Adrenal gland (tissue), 12 donors: Measurements from ENCODE around the gene SLC8B1. TPM values are rescaled to one million over a fixed set of nuclear protein-coding genes. Genes with fewer than 3 reads are reported as not detected.

Experiments used
- DNase-seq, 7 donors: peaks; one replicate each; pipeline ENCODE4 v3.0.0-alpha.2; 2019 to 2020
- H3K27ac ChIP-seq, 5 donors: fragments of 200-600 bp; sonication (generic) in 4 of 5; 1 replicate in 3 of 5; 2 replicates in 2 of 5; pipeline versions ENCODE4 v1.5.1 to v1.8.0; 2016 to 2020; ENCODE audit warnings: mild to moderate bottlenecking in 1 of 5
- H3K27me3 ChIP-seq: fragments of 200-600 bp; 2 replicates; pipeline ENCODE4 v1.8.0; 2021
- H3K36me3 ChIP-seq, 2 donors: fragments of 200-600 bp; replicated peaks in 1 of 2; 1 replicate in 1 of 2; 2 replicates in 1 of 2; pipeline versions ENCODE4 v1.5.1 to v1.8.0; 2018 to 2022
- H3K4me1 ChIP-seq, 2 donors: fragments of 200-600 bp; replicated peaks in 1 of 2; 1 replicate in 1 of 2; 2 replicates in 1 of 2; pipeline versions ENCODE4 v1.5.1 to v1.8.0; 2018 to 2021
- H3K4me3 ChIP-seq, 4 donors: fragments of 200-600 bp; sonication (generic) in 3 of 4; one replicate each; pipeline ENCODE4 v1.5.1; 2016 to 2018
- H3K9me3 ChIP-seq, 3 donors: fragments of 200-600 bp; sonication (generic) in 1 of 3; replicated peaks in 1 of 3; 1 replicate in 2 of 3; 2 replicates in 1 of 3; pipeline versions ENCODE4 v1.5.1 to v1.8.0; 2016 to 2021
- POLR2A ChIP-seq, 2 donors: fragments of 450-650 bp; IDR thresholded peaks; one replicate each; pipeline ENCODE4 v1.6.1; 2017; ENCODE audit warnings: antibody characterized with exemption in 2 of 2, mild to moderate bottlenecking in 2 of 2, moderate library complexity in 1 of 2
- WGBS, 4 donors: extraction: QIAGEN DNeasy Blood & Tissue Kit in 2 of 4; methylation state at CpG; one replicate each; pipeline versions ENCODE4 v1.1.5 to v1.1.7; 2013 to 2017; 5-methylcytosine and 5-hydroxymethylcytosine counted together
- intact Hi-C, 2 donors: fragments of 100-400 bp; cut with DNase I; formaldehyde crosslinking; loops; one replicate each; pipeline versions ENCODE4 v1.14.1 to v1.15.0; 2022 to 2023
- polyA plus RNA-seq, 3 donors: library from polyadenylated mRNA; stranded (reverse); fragments of 200-250 nt in 2 of 3; fragments of 350-450 nt in 1 of 3; fragmentation: Illumina TruSeq in 1 of 3; extraction: RNeasy Lipid Tissue Mini Kit (QIAGEN cat#74804) in 1 of 3; gene quantifications; one replicate each; pipeline ENCODE4 v1.2.3, GENCODE V29; 2013 to 2014
- total RNA-seq, 9 donors: library from RNA; depleted of rRNA in 4 of 9; stranded (reverse); fragments of >200 nt in 4 of 9; fragments of 120-200 nt in 1 of 9; fragmentation: NEBNext Ultra II Directional in 1 of 9; extraction: Animal tissue kit (Norgen Biotek cat#: 25700) in 1 of 9; gene quantifications; one replicate each; pipeline versions ENCODE4 v1.1.0 to v1.2.4, GENCODE V29; 2013 to 2023
- TF ChIP-seq, protein P1 (sequence below), 6 experiments: fragments of 450-650 bp in 4 of 6; fragments of 200-600 bp in 2 of 6; sonication (generic) in 1 of 6; IDR thresholded peaks; 1 replicate in 5 of 6; 2 replicates in 1 of 6; pipeline versions ENCODE4 v1.5.1 to v1.8.0; 2016 to 2021; ENCODE audit warnings: antibody characterized with exemption in 6 of 6, mild to moderate bottlenecking in 2 of 6, moderate library complexity in 1 of 6
- donor health status: healthy with polysubstance abuse.
- donor health status: Bipolar disorder and iron deficiency.
- donor health status: DM: yes; HTN: yes; CAD: no.
- donor health status: DM: no; HTN: no; CAD: no.
- donor health status: DM: no; HTN: no; CAD: no.
- donor health status: DM: yes; HTN: yes; CAD: no.

Gene SLC8B1
- total and polyA plus RNA-seq, 12 donors: 67.6 to 288 (median 188) TPM

DNA sequence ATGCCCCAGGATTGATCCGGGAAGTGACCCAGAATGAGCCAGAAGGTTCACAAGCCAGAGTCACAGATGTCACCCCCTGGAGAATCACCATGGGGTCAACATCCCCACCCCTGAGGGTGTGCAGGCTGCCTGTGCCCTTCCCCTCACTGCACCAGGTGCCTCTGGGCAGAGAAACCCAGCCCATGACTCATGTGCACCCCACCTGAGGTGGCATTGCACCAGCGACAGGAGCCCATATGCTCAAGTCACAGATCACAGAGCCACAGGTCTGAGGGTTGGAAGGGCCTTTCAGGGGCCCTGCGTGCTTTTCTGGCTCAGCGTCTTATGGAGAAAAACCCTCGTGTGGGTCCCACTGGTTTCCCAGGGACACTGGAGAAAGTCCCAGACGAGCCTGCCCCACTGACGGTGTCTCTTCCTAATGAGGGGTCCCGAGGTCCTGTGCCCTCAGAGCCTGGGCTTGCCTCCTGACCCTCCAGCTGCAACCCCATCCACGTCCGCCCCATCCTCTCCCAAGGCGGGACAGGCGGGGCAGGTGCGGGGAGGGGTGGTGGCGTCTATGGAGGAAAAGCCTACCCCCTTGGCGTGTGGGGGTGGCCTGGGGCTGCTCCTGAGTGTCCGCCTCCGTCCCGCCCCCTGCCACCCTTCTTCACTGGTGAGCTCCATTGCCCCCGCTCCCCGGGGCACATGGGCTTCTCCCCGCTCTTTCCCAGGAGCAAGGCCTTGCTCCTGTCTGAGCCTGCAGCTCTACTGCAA is 47.6 kb downstream of the SLC8B1 start:
- peak overlapping the region in 1 of 5 donors; percentile 67 for H3K27ac ChIP-seq
- H3K27me3 ChIP-seq: no peaks in the 10 kb centered on the region
- intact Hi-C loops: no loop called here
- no peaks in the 10 kb centered on the region for H3K4me1 ChIP-seq
- no peak for DNase-seq
- H3K9me3 ChIP-seq: no peaks in the 10 kb centered on the region
- no peak overlapping the region for H3K4me3 ChIP-seq
- TF ChIP-seq, protein P1, sequence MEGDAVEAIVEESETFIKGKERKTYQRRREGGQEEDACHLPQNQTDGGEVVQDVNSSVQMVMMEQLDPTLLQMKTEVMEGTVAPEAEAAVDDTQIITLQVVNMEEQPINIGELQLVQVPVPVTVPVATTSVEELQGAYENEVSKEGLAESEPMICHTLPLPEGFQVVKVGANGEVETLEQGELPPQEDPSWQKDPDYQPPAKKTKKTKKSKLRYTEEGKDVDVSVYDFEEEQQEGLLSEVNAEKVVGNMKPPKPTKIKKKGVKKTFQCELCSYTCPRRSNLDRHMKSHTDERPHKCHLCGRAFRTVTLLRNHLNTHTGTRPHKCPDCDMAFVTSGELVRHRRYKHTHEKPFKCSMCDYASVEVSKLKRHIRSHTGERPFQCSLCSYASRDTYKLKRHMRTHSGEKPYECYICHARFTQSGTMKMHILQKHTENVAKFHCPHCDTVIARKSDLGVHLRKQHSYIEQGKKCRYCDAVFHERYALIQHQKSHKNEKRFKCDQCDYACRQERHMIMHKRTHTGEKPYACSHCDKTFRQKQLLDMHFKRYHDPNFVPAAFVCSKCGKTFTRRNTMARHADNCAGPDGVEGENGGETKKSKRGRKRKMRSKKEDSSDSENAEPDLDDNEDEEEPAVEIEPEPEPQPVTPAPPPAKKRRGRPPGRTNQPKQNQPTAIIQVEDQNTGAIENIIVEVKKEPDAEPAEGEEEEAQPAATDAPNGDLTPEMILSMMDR (IDR thresholded peaks at IDR 0.05): no peak
- no peak for TF ChIP-seq POLR2A (IDR thresholded peaks at IDR 0.05)
- 92 to 95% (median 94%) methylated on average over 13 to 21 of the region's 21 CpGs for WGBS, 4 donors
- peaks cover 0 to 98% of the 10 kb centered on the region in 2 donors for H3K36me3 ChIP-seq

DNA sequence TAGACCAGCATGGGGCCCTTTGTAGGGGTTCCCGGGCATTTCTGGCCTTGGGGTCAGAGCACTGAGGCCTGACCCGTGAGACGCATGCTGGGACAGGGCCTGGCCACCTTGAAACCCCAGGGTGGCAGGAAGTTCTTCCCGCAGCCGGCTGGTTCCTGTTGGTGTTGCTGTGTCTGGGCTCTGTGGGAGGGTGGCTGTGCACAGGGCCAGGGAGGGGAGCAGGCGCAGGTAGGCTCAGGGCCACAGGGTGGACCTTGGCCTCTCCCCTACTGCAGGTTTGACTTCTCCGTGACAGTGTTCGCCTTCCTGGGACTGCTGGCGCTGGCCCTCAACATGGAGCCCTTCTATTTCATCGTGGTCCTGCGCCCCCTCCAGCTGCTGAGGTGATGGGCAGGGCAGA is 48.2 kb downstream of the SLC8B1 start:
- Histone ChIP-seq H3K9me3 (no peaks in the 10 kb centered on the region), H3K36me3 (peaks cover 0 to 92% of the 10 kb centered on the region in 2 donors), H3K27me3 (no peaks in the 10 kb centered on the region), H3K4me1 (no peaks in the 10 kb centered on the region), H3K27ac (peak overlapping the region in 1 of 5 donors; percentile 67), H3K4me3 (no peak overlapping the region)
- WGBS, 4 donors: 75 to 89% (median 80%) methylated on average over 4 to 11 of the region's 11 CpGs
- no peak for TF ChIP-seq POLR2A (IDR thresholded peaks at IDR 0.05)
- TF ChIP-seq, protein P1 (IDR thresholded peaks at IDR 0.05): no peak
- DNase-seq: no peak
- intact Hi-C loops: no loop called here

DNA sequence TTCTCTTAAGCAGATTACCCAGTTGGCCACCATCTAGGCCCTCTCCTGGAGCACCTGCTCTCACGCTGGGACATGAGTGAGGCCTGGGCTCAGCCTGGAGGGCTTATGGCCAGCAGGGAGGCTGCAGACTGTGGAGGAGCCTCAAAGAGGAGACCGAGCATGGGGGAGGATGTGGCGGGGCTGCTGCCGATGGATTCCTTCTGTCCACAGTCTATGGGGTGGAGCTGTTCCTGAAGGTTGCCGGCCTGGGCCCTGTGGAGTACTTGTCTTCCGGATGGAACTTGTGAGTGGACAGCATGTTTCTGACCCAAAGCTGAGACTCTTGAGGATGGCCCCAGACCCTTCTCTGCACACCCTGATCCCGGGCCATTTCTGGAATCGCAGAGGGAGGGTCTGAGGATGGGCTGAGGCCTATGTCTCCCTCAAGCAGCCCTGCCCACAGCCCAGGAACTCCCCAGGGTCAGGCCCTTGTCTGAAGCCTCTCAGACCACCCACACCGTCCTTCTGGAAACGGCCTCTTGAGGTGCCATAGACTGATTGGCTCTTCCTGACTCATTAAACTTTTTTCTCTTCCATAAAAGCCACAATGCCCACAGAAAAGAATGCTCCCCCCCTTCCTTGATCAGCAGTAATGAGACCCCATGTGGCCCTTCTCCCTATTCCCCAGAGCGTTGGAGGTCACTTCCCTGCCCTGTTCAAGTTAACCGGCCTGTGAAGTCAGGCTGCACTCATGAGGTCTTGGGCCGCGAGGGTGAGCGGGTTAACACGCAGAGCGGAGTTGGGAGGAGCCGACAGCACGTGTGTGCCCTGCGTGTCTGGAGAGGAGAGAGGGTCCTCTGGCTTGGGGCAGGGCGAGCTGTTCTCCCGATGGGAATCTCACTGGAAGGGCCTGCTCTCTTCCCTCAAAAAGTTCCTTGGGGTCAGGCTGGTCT is 49.0 kb downstream of the SLC8B1 start:
- H3K36me3 ChIP-seq: peaks cover 0 to 90% of the 10 kb centered on the region in 2 donors

More for the DNA sequence above, 49.0 kb downstream of the SLC8B1 start:
- Histone ChIP-seq H3K4me1 (no peaks in the 10 kb centered on the region), H3K9me3 (no peaks in the 10 kb centered on the region), H3K27me3 (no peaks in the 10 kb centered on the region), H3K4me3 (no peak overlapping the region), H3K27ac (peak overlapping the region in 2 of 5 donors; percentile 41 to 67)
- TF ChIP-seq POLR2A (IDR thresholded peaks at IDR 0.05): no peak
- TF ChIP-seq, protein P1 (IDR thresholded peaks at IDR 0.05): no peak
- intact Hi-C loops: no loop called here
- WGBS, 4 donors: 79 to 87% (median 82%) methylated on average over 17 to 22 of the region's 22 CpGs
- DNase-seq: no peak
